WTC11 (cell line): ENCODE results near the gene TNRC6C. TPM values are rescaled to one million over a fixed set of nuclear protein-coding genes. Genes with fewer than 3 reads are reported as not detected.

Experiments
- ATAC-seq: fragments of 200-7000 bp; cut with Tn5 transposase; 2 replicates; pipeline ENCODE4 v1.10.0; 2021; ENCODE audit warnings: mild to moderate bottlenecking, moderate library complexity
- CTCF ChIA-PET: fragments of 300-600 bp; sonication (Branson Sonifier 250); formaldehyde crosslinking; loops from one replicate; lab custom pipeline; 2021; ENCODE audit warnings: antibody characterized with exemption; lab: Charles Lee
- POLR2A ChIA-PET: fragments of 350-600 bp; sonication (Branson Sonifier 250); formaldehyde crosslinking; loops from one replicate; lab custom pipeline; 2021; ENCODE audit warnings: antibody characterized with exemption; lab: Charles Lee
- DNase-seq: peaks from one replicate; pipeline ENCODE4 v3.0.0; 2021; ENCODE audit warnings: low spot score
- H3K27ac Mint-ChIP-seq: 2 replicates; pipeline ENCODE4 v1.8.0; 2021; ENCODE audit warnings: mixed read lengths
- H3K27me3 Mint-ChIP-seq: 2 replicates; pipeline ENCODE4 v1.8.0; 2021; ENCODE audit warnings: low read depth, mild to moderate bottlenecking, moderate library complexity, mixed read lengths
- H3K36me3 Mint-ChIP-seq: 2 replicates; pipeline ENCODE4 v1.8.0; 2021; ENCODE audit warnings: mixed read lengths
- H3K4me1 Mint-ChIP-seq: 2 replicates; pipeline ENCODE4 v1.8.0; 2022; ENCODE audit warnings: mixed read lengths
- H3K4me3 Mint-ChIP-seq: 2 replicates; pipeline ENCODE4 v1.8.0; 2021; ENCODE audit warnings: mild to moderate bottlenecking, moderate library complexity, mixed read lengths
- H3K9me3 Mint-ChIP-seq: 2 replicates; pipeline ENCODE4 v1.8.0; 2021; ENCODE audit warnings: mixed read lengths
- ATF2 ChIP-seq: sonication (generic); formaldehyde crosslinking; IDR thresholded peaks from 2 replicates; pipeline ENCODE4 v1.8.1; 2022; ENCODE audit warnings: low read depth, missing genetic modification reagents, borderline replicate concordance
- GTF2I ChIP-seq: fragments of 250-450 bp; sonication (Bioruptor Pico); conservative IDR thresholded peaks from 2 replicates; pipeline ENCODE4 v1.4.0; 2021; ENCODE audit warnings: mild to moderate bottlenecking
- HMGXB4 ChIP-seq: sonication (generic); formaldehyde crosslinking; IDR thresholded peaks from 2 replicates; pipeline ENCODE4 v1.8.1; 2023; ENCODE audit warnings: mild to moderate bottlenecking, moderate library complexity, missing genetic modification reagents
- NFATC4 ChIP-seq: fragments of 250-450 bp; sonication (Bioruptor Pico); IDR thresholded peaks from 2 replicates; pipeline ENCODE4 v1.9.0; 2021; ENCODE audit warnings: mild to moderate bottlenecking
- NFE2L1 ChIP-seq: sonication (generic); formaldehyde crosslinking; IDR thresholded peaks from 2 replicates; pipeline ENCODE4 v1.8.1; 2023; ENCODE audit warnings: missing genetic modification reagents
- NR1H2 ChIP-seq: sonication (generic); formaldehyde crosslinking; IDR thresholded peaks from 2 replicates; pipeline ENCODE4 v1.9.0; 2021; ENCODE audit warnings: mild to moderate bottlenecking, moderate library complexity, missing genetic modification reagents
- STAT6 ChIP-seq: sonication (generic); formaldehyde crosslinking; conservative IDR thresholded peaks from 2 replicates; pipeline ENCODE4 v1.8.1; 2023; ENCODE audit warnings: mild to moderate bottlenecking, low read depth, missing genetic modification reagents, moderate library complexity
- TP53 ChIP-seq: sonication (generic); formaldehyde crosslinking; IDR thresholded peaks from 2 replicates; pipeline ENCODE4 v1.8.1; 2023; ENCODE audit warnings: mild to moderate bottlenecking, missing genetic modification reagents
- ZNF121 ChIP-seq: sonication (generic); formaldehyde crosslinking; IDR thresholded peaks from 2 replicates; pipeline ENCODE4 v1.8.0; 2023; ENCODE audit warnings: missing genetic modification reagents
- ZNF138 ChIP-seq: sonication (generic); formaldehyde crosslinking; conservative IDR thresholded peaks from 2 replicates; pipeline ENCODE4 v1.8.1; 2022; ENCODE audit warnings: mild to moderate bottlenecking, moderate library complexity, missing genetic modification reagents
- ZSCAN18 ChIP-seq: fragments of 250-450 bp; sonication (Bioruptor Pico); IDR thresholded peaks from 2 replicates; pipeline ENCODE4 v2.1.2; 2022; ENCODE audit warnings: mild to moderate bottlenecking, moderate library complexity
- total RNA-seq: library from RNA; stranded (reverse); gene quantifications from 3 replicates; pipeline ENCODE4 v1.2.3, GENCODE V29; 2021
- TF ChIP-seq, protein P1 (sequence below): fragments of 250-450 bp; sonication (Bioruptor Pico); IDR thresholded peaks from 2 replicates; pipeline ENCODE4 v1.9.0; 2021; ENCODE audit warnings: mild to moderate bottlenecking
- TF ChIP-seq, protein P2 (sequence below): sonication (generic); formaldehyde crosslinking; conservative IDR thresholded peaks from 2 replicates; pipeline ENCODE4 v1.8.1; 2022; ENCODE audit warnings: mild to moderate bottlenecking, missing genetic modification reagents
- TF ChIP-seq, protein P3 (sequence below): sonication (generic); formaldehyde crosslinking; IDR thresholded peaks from 2 replicates; pipeline ENCODE4 v1.8.0; 2022; ENCODE audit warnings: missing genetic modification reagents

TNRC6C gene
- total RNA-seq, 1 experiment from 2014 or later = 52.3 TPM

DNA sequence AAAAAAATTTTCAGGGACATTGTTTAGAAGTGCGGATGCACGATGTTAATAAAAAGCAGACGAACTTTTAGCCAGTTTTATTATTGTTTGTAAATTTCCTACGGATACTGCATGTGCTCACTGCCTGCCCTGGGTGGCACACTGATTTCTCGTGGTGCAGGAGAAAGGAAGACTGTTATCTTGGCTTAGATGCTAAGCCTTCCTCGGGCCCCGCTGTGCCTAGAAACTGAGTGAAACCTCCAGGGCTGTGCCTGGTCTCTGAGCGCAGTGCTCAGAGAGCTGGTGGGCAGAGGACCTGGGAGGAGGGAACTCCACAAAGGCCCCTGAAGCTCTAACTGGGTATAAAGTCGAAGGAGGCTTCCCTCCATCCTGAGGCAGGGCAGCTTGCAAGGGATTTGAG lies 35.4 kb upstream of the TNRC6C start (continued):
- TF ChIP-seq, protein P1, sequence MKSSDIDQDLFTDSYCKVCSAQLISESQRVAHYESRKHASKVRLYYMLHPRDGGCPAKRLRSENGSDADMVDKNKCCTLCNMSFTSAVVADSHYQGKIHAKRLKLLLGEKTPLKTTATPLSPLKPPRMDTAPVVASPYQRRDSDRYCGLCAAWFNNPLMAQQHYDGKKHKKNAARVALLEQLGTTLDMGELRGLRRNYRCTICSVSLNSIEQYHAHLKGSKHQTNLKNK = no peak
- TF ChIP-seq, protein P2, sequence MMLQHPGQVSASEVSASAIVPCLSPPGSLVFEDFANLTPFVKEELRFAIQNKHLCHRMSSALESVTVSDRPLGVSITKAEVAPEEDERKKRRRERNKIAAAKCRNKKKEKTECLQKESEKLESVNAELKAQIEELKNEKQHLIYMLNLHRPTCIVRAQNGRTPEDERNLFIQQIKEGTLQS (CRISPR knock-in tag) = no peak
- TF ChIP-seq HMGXB4 (no peak), TP53 (CRISPR knock-in tag) (no peak), ATF2 (no peak), ZNF138 (CRISPR knock-in tag) (no peak), STAT6 (no peak), NFATC4 (CRISPR knock-in tag) (no peak), NR1H2 (no peak), ZSCAN18 (CRISPR knock-in tag) (no peak), GTF2I (CRISPR knock-in tag) (no peak)
- TF ChIP-seq, protein P3, sequence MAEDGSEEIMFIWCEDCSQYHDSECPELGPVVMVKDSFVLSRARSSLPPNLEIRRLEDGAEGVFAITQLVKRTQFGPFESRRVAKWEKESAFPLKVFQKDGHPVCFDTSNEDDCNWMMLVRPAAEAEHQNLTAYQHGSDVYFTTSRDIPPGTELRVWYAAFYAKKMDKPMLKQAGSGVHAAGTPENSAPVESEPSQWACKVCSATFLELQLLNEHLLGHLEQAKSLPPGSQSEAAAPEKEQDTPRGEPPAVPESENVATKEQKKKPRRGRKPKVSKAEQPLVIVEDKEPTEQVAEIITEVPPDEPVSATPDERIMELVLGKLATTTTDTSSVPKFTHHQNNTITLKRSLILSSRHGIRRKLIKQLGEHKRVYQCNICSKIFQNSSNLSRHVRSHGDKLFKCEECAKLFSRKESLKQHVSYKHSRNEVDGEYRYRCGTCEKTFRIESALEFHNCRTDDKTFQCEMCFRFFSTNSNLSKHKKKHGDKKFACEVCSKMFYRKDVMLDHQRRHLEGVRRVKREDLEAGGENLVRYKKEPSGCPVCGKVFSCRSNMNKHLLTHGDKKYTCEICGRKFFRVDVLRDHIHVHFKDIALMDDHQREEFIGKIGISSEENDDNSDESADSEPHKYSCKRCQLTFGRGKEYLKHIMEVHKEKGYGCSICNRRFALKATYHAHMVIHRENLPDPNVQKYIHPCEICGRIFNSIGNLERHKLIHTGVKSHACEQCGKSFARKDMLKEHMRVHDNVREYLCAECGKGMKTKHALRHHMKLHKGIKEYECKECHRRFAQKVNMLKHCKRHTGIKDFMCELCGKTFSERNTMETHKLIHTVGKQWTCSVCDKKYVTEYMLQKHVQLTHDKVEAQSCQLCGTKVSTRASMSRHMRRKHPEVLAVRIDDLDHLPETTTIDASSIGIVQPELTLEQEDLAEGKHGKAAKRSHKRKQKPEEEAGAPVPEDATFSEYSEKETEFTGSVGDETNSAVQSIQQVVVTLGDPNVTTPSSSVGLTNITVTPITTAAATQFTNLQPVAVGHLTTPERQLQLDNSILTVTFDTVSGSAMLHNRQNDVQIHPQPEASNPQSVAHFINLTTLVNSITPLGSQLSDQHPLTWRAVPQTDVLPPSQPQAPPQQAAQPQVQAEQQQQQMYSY (CRISPR knock-in tag) = no peak

DNA sequence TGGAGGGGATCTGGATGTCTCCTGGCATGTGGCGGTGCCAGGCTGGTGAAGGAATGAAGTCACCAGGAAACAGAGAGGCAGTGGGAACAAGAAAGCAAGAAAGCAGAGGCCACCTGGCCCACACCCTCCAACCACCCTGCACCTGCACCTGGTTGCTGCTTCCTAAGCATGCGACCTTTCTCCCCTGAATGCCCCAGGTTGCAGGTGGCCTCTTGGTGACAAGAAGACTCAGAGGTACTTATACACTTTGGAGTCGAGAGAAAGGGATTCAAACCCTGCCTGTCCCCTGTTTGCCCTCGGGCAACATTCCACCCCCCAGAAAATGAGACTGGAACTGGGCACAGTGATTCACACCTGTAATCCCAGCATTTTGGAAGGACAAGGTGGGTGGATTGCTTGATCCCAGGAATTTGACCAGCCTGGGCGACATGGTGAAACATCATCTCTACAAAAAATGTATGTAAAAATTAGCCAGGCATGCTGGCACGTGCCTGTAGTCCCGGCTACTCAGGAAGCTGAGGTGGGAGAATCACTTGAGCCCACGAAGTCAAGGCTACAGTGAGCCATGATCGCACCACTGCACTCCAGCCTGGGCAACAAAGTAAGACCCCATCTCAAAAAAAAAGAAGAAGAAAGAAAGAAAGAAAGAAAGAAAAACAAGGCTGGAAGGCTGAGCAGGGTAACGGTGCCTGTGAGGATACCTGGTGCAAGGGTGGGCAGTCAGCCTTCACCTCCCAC lies 34.6 kb upstream of the TNRC6C start:
- ATAC-seq = no peak
- H3K4me1 Mint-ChIP-seq = peaks cover 72% of the 10 kb centered on the region
- TF ChIP-seq ZNF121 (CRISPR knock-in tag) = peak; percentile 54; the same call in 1 of the 2 replicates
- no peak for TF ChIP-seq NFE2L1 (CRISPR knock-in tag)
- H3K27ac Mint-ChIP-seq = peak overlapping the region; percentile 43; the same call in 1 of the 2 replicates
- 0 out of 2 replicates have a peak overlapping the region, but pooled peaks have one; percentile 32 for H3K4me3 Mint-ChIP-seq
- no peak for DNase-seq
- ChIA-PET CTCF (interaction anchor here (0.6 to 1.3 kb wide), 5 partner anchors 26 to 161 kb away, joined by 3 to 9 read pairs (median 4); no protein-coding TSS in a partner anchor), POLR2A (interaction anchor here (1.3 to 3.2 kb wide), 2 partner anchors 34 to 35 kb away, joined by 5 to 14 read pairs; partner anchors contain the start of gene TNRC6C)
- peaks cover 15% of the 10 kb centered on the region for H3K27me3 Mint-ChIP-seq
- H3K9me3 Mint-ChIP-seq = peaks cover 10% of the 10 kb centered on the region
- H3K36me3 Mint-ChIP-seq = peaks cover 11% of the 10 kb centered on the region
